Stimulated activated CD4-positive, alpha-beta T cell treated with anti-CD3 and anti-CD28 coated beads, Interleukin-15, amount 100 ng/mL, for 1 hour (primary cell): Measurements from ENCODE around the gene STRN.
A peak's percentile ranks its signal among the peaks of the same experiment; 100 is the strongest.
"Not testable (repeated sequence)": the region's sequence is repeated elsewhere in the genome, so short reads cannot be mapped to it uniquely, and the experiment has no call there.

Source experiments
- DNase-seq, 2 donors: peaks; one replicate each; pipeline ENCODE4 v3.0.0-alpha.2; 2020; ENCODE audit warnings: low read depth in 1 of 2, low spot score in 1 of 2

STRN gene

GRCh38 chr2:36843838-36844237 is 122.5 kb downstream of the STRN start:
- DNase-seq, result no peak

GRCh38 chr2:36839976-36840617 is 126.2 kb downstream of the STRN start:
- DNase-seq, result no peak

- no peak for DNase-seq
Measured at GRCh38 chr2:36834731-36835524, 131.4 kb downstream of the STRN start.

GRCh38 chr2:36834203-36834602 is 132.1 kb downstream of the STRN start:
- no peak for DNase-seq

- no peak for DNase-seq
Measured at GRCh38 chr2:36831185-36831584, 135.2 kb downstream of the STRN start.

- DNase-seq, result not testable (repeated sequence)
Measured at GRCh38 chr2:36824683-36825082, 141.7 kb downstream of the STRN start.

GRCh38 chr2:36824273-36824672 is 142.1 kb downstream of the STRN start:
- DNase-seq, result no peak

- DNase-seq, result no peak
Measured at GRCh38 chr2:36823862-36824261, 142.5 kb downstream of the STRN start.

- no peak for DNase-seq
Measured at GRCh38 chr2:36820942-36821605, 145.3 kb downstream of the STRN start.

- no peak for DNase-seq
Measured at GRCh38 chr2:36819095-36819711, 147.1 kb downstream of the STRN start.

GRCh38 chr2:36818542-36818941 is 147.8 kb downstream of the STRN start:
- DNase-seq, result no peak

- no peak for DNase-seq
Measured at GRCh38 chr2:36812196-36812595, 154.1 kb downstream of the STRN start.

GRCh38 chr2:36811071-36811470 is 155.3 kb downstream of the STRN start:
- no peak for DNase-seq

GRCh38 chr2:36809069-36809445 is 157.3 kb downstream of the STRN start:
- DNase-seq, result no peak

GRCh38 chr2:36808386-36809068 is 157.8 kb downstream of the STRN start:
- no peak for DNase-seq

- no peak for DNase-seq
Measured at GRCh38 chr2:36807223-36807886, 159.0 kb downstream of the STRN start.

GRCh38 chr2:36805635-36806224 is 160.6 kb downstream of the STRN start:
- no peak for DNase-seq

- no peak for DNase-seq
Measured at GRCh38 chr2:36802952-36803351, 163.4 kb downstream of the STRN start.

GRCh38 chr2:36801088-36801487 is 165.2 kb downstream of the STRN start:
- no peak for DNase-seq

GRCh38 chr2:36800381-36800780 is 166.0 kb downstream of the STRN start:
- peak in 1 of 2 donors; percentile 22 for DNase-seq
